Neural progenitor cell (in vitro differentiated cells): ENCODE results near the gene CDH12. TPM values are rescaled to one million over a fixed set of nuclear protein-coding genes. Genes with fewer than 3 reads are reported as not detected.

ENCODE experiments used
- DNase-seq: peaks from one replicate; pipeline ENCODE4 v3.0.0-alpha.2; 2016; ENCODE audit warnings: low spot score
- H2AFZ ChIP-seq: fragments of 200-600 bp; sonication (generic); replicated peaks from 2 replicates; pipeline ENCODE4 v1.6.1; 2016; ENCODE audit warnings: antibody characterized with exemption
- H3F3A ChIP-seq: fragments of 200-600 bp; sonication (generic); 2 replicates; pipeline ENCODE4 v1.6.1; 2016; ENCODE audit warnings: antibody characterized with exemption, low read depth
- H3K27ac ChIP-seq: fragments of 200-600 bp; sonication (generic); 2 replicates; pipeline ENCODE4 v1.5.1; 2016; ENCODE audit warnings: mild to moderate bottlenecking
- H3K27me3 ChIP-seq: fragments of 200-600 bp; sonication (generic); 2 replicates; pipeline ENCODE4 v1.6.1; 2016; ENCODE audit warnings: mild to moderate bottlenecking, moderate library complexity
- H3K36me3 ChIP-seq: fragments of 200-600 bp; sonication (generic); 2 replicates; pipeline ENCODE4 v1.5.1; 2016
- H3K4me1 ChIP-seq: fragments of 200-600 bp; sonication (generic); 2 replicates; pipeline ENCODE4 v1.6.1; 2016; ENCODE audit warnings: mixed run types
- H3K4me2 ChIP-seq: fragments of 200-600 bp; sonication (generic); 2 replicates; pipeline ENCODE4 v1.6.1; 2016
- H3K4me3 ChIP-seq: fragments of 200-600 bp; sonication (generic); 2 replicates; pipeline ENCODE4 v1.5.1; 2016
- H3K79me2 ChIP-seq: fragments of 200-600 bp; sonication (generic); 2 replicates; pipeline ENCODE4 v1.6.1; 2016; ENCODE audit warnings: low read depth
- H3K9ac ChIP-seq: fragments of 200-600 bp; sonication (generic); 2 replicates; pipeline ENCODE4 v1.6.1; 2016
- H3K9me3 ChIP-seq: fragments of 200-600 bp; sonication (generic); 2 replicates; pipeline ENCODE4 v1.5.1; 2016; ENCODE audit warnings: low read depth
- H4K20me1 ChIP-seq: fragments of 200-600 bp; sonication (generic); 2 replicates; pipeline ENCODE4 v1.6.1; 2016; ENCODE audit warnings: low read depth
- H3K27ac Mint-ChIP-seq: 3 replicates; pipeline ENCODE4 v1.8.0; 2021; ENCODE audit warnings: mixed read lengths
- H3K27me3 Mint-ChIP-seq: 2 replicates; pipeline ENCODE4 v1.8.0; 2022; ENCODE audit warnings: low read depth, mild to moderate bottlenecking, inconsistent platforms, moderate library complexity, mixed read lengths; ENCODE audit not compliant: insufficient read depth
- H3K36me3 Mint-ChIP-seq: 3 replicates; pipeline ENCODE4 v1.8.0; 2021; ENCODE audit warnings: mixed read lengths
- H3K4me1 Mint-ChIP-seq: 3 replicates; pipeline ENCODE4 v1.8.0; 2021; ENCODE audit warnings: mixed read lengths
- H3K4me3 Mint-ChIP-seq: 3 replicates; pipeline ENCODE4 v1.8.0; 2021; ENCODE audit warnings: mild to moderate bottlenecking, moderate library complexity, mixed read lengths
- H3K9me3 Mint-ChIP-seq: 3 replicates; pipeline ENCODE4 v1.8.0; 2020; ENCODE audit warnings: mixed read lengths
- EZH2 ChIP-seq: fragments of 200-600 bp; sonication (generic); IDR thresholded peaks from 2 replicates; pipeline ENCODE4 v1.6.1; 2017; ENCODE audit warnings: antibody characterized with exemption, mild to moderate bottlenecking, moderate library complexity
- EZH2phosphoT487 ChIP-seq: fragments of 200-600 bp; sonication (generic); IDR thresholded peaks from 2 replicates; pipeline ENCODE4 v1.6.1; 2017; ENCODE audit warnings: antibody characterized with exemption
- total RNA-seq: library from RNA; depleted of rRNA; stranded (reverse); fragments of >200 nt; gene quantifications from 2 replicates; pipeline ENCODE4 v1.2.3, GENCODE V29; 2015; ENCODE audit warnings: low replicate concordance
- TF ChIP-seq, protein P1 (sequence below): fragments of 200-600 bp; sonication (generic); IDR thresholded peaks from 2 replicates; pipeline ENCODE4 v1.5.1; 2017; ENCODE audit warnings: antibody characterized with exemption, mild to moderate bottlenecking

CDH12 gene
- total RNA-seq, 1 donor from 2014 or later: not detected

DNA sequence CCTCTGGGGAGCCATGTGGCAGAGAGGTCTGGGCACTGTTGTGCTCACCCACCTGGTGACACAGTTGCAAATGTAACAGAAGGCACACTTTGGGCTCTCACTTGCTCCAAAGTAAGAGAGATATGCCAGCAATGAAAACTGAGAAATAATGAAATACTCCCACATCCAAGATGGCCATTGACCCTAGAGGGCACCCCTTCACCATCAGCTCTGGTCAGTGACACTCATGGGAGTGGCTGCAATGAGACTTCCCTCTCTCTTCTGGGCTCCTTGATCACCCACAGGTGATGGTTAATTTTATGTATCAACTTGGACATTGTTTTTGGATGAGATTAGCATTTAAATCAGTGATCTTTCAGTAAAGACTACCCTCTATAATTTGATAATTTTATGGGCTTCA lies 248.4 kb downstream of the CDH12 start:
- no peak overlapping the region for H3K4me2 ChIP-seq
- H3K4me1 ChIP-seq: no peaks in the 10 kb centered on the region
- no peaks in the 10 kb centered on the region for H3K79me2 ChIP-seq
- no peaks in the 10 kb centered on the region for H3K27me3 ChIP-seq
- H3K36me3 ChIP-seq: no peaks in the 10 kb centered on the region
- no peaks in the 10 kb centered on the region for H3K27me3 Mint-ChIP-seq
- no peaks in the 10 kb centered on the region for H3F3A ChIP-seq
- no peak overlapping the region for H3K27ac Mint-ChIP-seq
- no peaks in the 10 kb centered on the region for H3K9me3 ChIP-seq
- H3K4me3 Mint-ChIP-seq: no peak overlapping the region
- no peak overlapping the region for H3K4me3 ChIP-seq
- peaks cover 9% of the 10 kb centered on the region for H3K9me3 Mint-ChIP-seq
- no peaks in the 10 kb centered on the region for H3K4me1 Mint-ChIP-seq
- no peaks in the 10 kb centered on the region for H4K20me1 ChIP-seq
- TF ChIP-seq, protein P1, sequence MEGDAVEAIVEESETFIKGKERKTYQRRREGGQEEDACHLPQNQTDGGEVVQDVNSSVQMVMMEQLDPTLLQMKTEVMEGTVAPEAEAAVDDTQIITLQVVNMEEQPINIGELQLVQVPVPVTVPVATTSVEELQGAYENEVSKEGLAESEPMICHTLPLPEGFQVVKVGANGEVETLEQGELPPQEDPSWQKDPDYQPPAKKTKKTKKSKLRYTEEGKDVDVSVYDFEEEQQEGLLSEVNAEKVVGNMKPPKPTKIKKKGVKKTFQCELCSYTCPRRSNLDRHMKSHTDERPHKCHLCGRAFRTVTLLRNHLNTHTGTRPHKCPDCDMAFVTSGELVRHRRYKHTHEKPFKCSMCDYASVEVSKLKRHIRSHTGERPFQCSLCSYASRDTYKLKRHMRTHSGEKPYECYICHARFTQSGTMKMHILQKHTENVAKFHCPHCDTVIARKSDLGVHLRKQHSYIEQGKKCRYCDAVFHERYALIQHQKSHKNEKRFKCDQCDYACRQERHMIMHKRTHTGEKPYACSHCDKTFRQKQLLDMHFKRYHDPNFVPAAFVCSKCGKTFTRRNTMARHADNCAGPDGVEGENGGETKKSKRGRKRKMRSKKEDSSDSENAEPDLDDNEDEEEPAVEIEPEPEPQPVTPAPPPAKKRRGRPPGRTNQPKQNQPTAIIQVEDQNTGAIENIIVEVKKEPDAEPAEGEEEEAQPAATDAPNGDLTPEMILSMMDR: no peak
- no peak for TF ChIP-seq EZH2phosphoT487
- TF ChIP-seq EZH2: no peak
- no peak for DNase-seq
- no peaks in the 10 kb centered on the region for H3K36me3 Mint-ChIP-seq
- no peak overlapping the region for H3K27ac ChIP-seq
- no peak overlapping the region for H2AFZ ChIP-seq
- H3K9ac ChIP-seq: no peak overlapping the region

DNA sequence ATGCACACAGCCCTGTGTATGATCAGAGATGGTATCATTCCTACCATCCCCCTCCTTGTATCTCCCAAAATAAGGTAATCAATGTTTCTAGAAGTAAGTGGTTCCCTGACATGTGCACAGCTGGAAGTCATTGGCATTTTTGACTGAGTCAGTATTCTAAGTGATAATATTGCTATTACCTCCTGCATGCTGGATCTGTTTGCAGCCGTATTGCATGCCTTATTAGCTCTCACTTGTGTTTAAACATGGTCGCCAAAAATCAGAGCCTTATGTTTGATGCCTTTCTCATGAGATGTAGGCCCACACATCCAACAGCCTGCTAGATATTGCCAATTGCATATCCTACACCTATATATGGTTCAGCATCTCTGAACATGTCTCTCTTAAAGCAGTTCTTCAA lies 254.3 kb downstream of the CDH12 start:
- H3K9me3 ChIP-seq: no peaks in the 10 kb centered on the region
- no peaks in the 10 kb centered on the region for H3K36me3 ChIP-seq
- no peak overlapping the region for H3K4me2 ChIP-seq
- Mint-ChIP-seq H3K4me3 (no peak overlapping the region), H3K4me1 (no peaks in the 10 kb centered on the region), H3K27ac (no peak overlapping the region), H3K36me3 (no peaks in the 10 kb centered on the region), H3K27me3 (no peaks in the 10 kb centered on the region), H3K9me3 (no peaks in the 10 kb centered on the region)
- no peak overlapping the region for H3K4me3 ChIP-seq
- H4K20me1 ChIP-seq: no peaks in the 10 kb centered on the region
- no peak for DNase-seq
- no peaks in the 10 kb centered on the region for H3K4me1 ChIP-seq
- H3K79me2 ChIP-seq: no peaks in the 10 kb centered on the region
- no peaks in the 10 kb centered on the region for H3F3A ChIP-seq
- no peaks in the 10 kb centered on the region for H3K27me3 ChIP-seq
- no peak for TF ChIP-seq EZH2phosphoT487
- no peak for TF ChIP-seq EZH2
- TF ChIP-seq, protein P1: no peak
- no peak overlapping the region for H3K27ac ChIP-seq
- no peak overlapping the region for H3K9ac ChIP-seq
- no peak overlapping the region for H2AFZ ChIP-seq

DNA sequence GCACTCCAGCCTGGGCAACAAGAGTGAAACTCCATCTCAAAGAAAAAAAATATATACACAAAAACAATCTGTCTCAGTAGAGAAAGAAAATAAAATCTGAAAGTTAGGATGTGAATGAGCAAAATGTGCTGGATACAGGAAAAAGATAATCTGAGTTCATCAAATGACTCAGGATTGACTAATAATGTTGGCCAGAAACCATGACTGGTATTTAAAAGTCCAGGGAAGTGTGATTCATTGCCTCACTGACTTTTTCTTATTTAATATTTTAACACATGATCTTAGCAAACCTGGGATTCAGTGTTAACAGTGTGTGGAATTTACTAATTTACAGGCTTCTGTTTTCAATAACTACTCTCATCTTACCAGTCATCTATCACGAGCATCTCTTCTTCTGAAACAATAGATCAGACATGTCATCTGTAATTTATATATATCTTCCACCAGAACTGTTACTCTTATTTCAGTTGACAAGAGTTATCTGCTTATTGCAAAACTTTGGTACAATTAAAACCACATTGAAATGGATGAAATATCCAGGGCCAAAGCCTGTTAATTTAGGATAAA lies 256.7 kb downstream of the CDH12 start:
- H3K27ac ChIP-seq: no peak overlapping the region
- H3K9me3 ChIP-seq: no peaks in the 10 kb centered on the region
- no peak overlapping the region for H3K9ac ChIP-seq
- no peak for TF ChIP-seq EZH2phosphoT487
- TF ChIP-seq, protein P1: no peak
- TF ChIP-seq EZH2: no peak
- H3K4me3 Mint-ChIP-seq: no peak overlapping the region
- H2AFZ ChIP-seq: no peak overlapping the region
- H3K27ac Mint-ChIP-seq: no peak overlapping the region
- no peaks in the 10 kb centered on the region for H3F3A ChIP-seq
- H4K20me1 ChIP-seq: no peaks in the 10 kb centered on the region
- H3K27me3 Mint-ChIP-seq: no peaks in the 10 kb centered on the region
- no peaks in the 10 kb centered on the region for H3K36me3 ChIP-seq
- H3K4me2 ChIP-seq: no peak overlapping the region
- no peaks in the 10 kb centered on the region for H3K79me2 ChIP-seq
- H3K36me3 Mint-ChIP-seq: no peaks in the 10 kb centered on the region
- no peaks in the 10 kb centered on the region for H3K4me1 ChIP-seq
- H3K9me3 Mint-ChIP-seq: no peaks in the 10 kb centered on the region
- DNase-seq: no peak
- H3K27me3 ChIP-seq: no peaks in the 10 kb centered on the region
- no peak overlapping the region for H3K4me3 ChIP-seq
- H3K4me1 Mint-ChIP-seq: no peaks in the 10 kb centered on the region
